ENCODE results near the gene ANKRD55. TPM values are rescaled to one million over a fixed set of nuclear protein-coding genes. Genes with fewer than 3 reads are reported as not detected.

ANKRD55 gene
- total RNA-seq, 1 donor from 2014 or later, result not detected

GRCh38 chr5:56119050-56119449 is 114.1 kb downstream of the ANKRD55 start:
- no peak for DNase-seq (ENCODE audit: low spot score)
- no peak for TF ChIP-seq CTCF (IDR thresholded peaks at IDR 0.05)
- Mint-ChIP-seq H3K27me3 (ENCODE audit: low read depth) (no peaks in the 10 kb centered on the region), H3K36me3 (ENCODE audit: low read depth) (no peaks in the 10 kb centered on the region), H3K4me1 (ENCODE audit: low read depth) (peaks cover 17% of the 10 kb centered on the region), H3K9me3 (ENCODE audit: low read depth) (no peaks in the 10 kb centered on the region), H3K4me3 (ENCODE audit: unreplicated experiment) (no peak overlapping the region), H3K27ac (ENCODE audit: unreplicated experiment) (no peak overlapping the region)

DNA sequence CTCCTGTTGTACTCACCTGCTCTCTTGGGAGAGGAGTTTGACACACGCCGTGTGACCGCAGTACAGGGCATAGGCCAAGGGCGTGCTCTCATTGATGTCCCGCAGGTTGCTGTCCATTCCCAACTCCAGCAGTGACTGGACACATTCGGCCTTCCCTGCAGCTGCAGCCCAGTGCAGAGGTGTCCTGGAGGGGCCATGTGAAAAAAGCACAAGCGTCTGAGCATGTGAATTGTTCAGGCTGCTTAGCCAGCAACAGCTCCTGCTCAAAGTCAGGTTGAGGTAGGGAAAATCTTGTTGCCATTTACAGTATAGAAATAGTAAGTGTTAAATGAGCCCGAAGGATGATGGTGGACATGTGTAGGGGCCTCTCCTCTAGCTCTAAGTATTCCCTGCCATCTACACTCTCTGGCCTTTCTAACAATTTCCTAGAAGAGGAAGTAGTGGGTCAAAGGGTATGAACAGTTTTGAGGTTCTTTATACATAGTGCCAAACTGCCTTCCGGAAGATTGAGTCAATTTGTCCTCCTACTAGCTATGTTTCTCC is 116.5 kb downstream of the ANKRD55 start:
- no peak overlapping the region for H3K27ac Mint-ChIP-seq (ENCODE audit: unreplicated experiment)
- TF ChIP-seq CTCF (IDR thresholded peaks at IDR 0.05), result no peak
- DNase-seq (ENCODE audit: low spot score), result no peak
- no peaks in the 10 kb centered on the region for H3K27me3 Mint-ChIP-seq (ENCODE audit: low read depth)
- no peaks in the 10 kb centered on the region for H3K9me3 Mint-ChIP-seq (ENCODE audit: low read depth)
- H3K36me3 Mint-ChIP-seq (ENCODE audit: low read depth), result no peaks in the 10 kb centered on the region
- H3K4me1 Mint-ChIP-seq (ENCODE audit: low read depth), result peaks cover 12% of the 10 kb centered on the region
- no peak overlapping the region for H3K4me3 Mint-ChIP-seq (ENCODE audit: unreplicated experiment)

DNA sequence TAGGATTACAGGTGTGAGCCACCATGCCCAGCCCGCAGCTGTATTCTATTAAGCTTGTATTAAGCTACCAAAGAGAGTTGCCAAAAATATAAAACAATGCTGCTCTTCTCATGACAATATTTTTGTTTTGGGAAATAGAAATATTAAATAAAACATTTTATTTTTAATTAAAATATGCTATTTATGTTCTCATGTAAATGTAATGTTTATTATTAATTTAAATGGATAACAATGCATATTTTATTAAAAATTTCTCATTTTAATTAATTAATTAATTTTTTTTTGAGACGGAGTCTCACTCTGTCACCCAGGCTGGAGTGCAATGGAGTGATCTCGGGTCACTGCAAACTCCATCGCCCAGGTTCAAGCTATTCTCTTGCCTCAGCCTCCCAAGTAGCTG is 117.5 kb downstream of the ANKRD55 start:
- no peaks in the 10 kb centered on the region for H3K36me3 Mint-ChIP-seq (ENCODE audit: low read depth)
- no peaks in the 10 kb centered on the region for H3K27me3 Mint-ChIP-seq (ENCODE audit: low read depth)
- H3K9me3 Mint-ChIP-seq (ENCODE audit: low read depth), result no peaks in the 10 kb centered on the region
- no peak for DNase-seq (ENCODE audit: low spot score)
- TF ChIP-seq CTCF (IDR thresholded peaks at IDR 0.05), result no peak
- H3K4me1 Mint-ChIP-seq (ENCODE audit: low read depth), result peaks cover 23% of the 10 kb centered on the region
- no peak overlapping the region for H3K4me3 Mint-ChIP-seq (ENCODE audit: unreplicated experiment)
- H3K27ac Mint-ChIP-seq (ENCODE audit: unreplicated experiment), result no peak overlapping the region

GRCh38 chr5:56112526-56113121 is 120.5 kb downstream of the ANKRD55 start:
- H3K27ac Mint-ChIP-seq (ENCODE audit: unreplicated experiment), result peak overlapping the region; percentile 65
- no peak for TF ChIP-seq CTCF (IDR thresholded peaks at IDR 0.05)
- no peak for DNase-seq (ENCODE audit: low spot score)
- no peak overlapping the region for H3K4me3 Mint-ChIP-seq (ENCODE audit: unreplicated experiment)
- H3K9me3 Mint-ChIP-seq (ENCODE audit: low read depth), result no peaks in the 10 kb centered on the region
- no peaks in the 10 kb centered on the region for H3K27me3 Mint-ChIP-seq (ENCODE audit: low read depth)
- H3K36me3 Mint-ChIP-seq (ENCODE audit: low read depth), result no peaks in the 10 kb centered on the region
- peaks cover 30% of the 10 kb centered on the region for H3K4me1 Mint-ChIP-seq (ENCODE audit: low read depth)

GRCh38 chr5:56111404-56111781 is 121.7 kb downstream of the ANKRD55 start:
- Mint-ChIP-seq H3K27me3 (ENCODE audit: low read depth) (no peaks in the 10 kb centered on the region), H3K36me3 (ENCODE audit: low read depth) (no peaks in the 10 kb centered on the region), H3K9me3 (ENCODE audit: low read depth) (no peaks in the 10 kb centered on the region), H3K4me3 (ENCODE audit: unreplicated experiment) (no peak overlapping the region), H3K27ac (ENCODE audit: unreplicated experiment) (peak overlapping the region; percentile 34), H3K4me1 (ENCODE audit: low read depth) (peaks cover 30% of the 10 kb centered on the region)
- no peak for TF ChIP-seq CTCF (IDR thresholded peaks at IDR 0.05)
- DNase-seq (ENCODE audit: low spot score), result no peak
